A549 (cell line): ENCODE results near the gene RAB10. TPM values are rescaled to one million over a fixed set of nuclear protein-coding genes. Genes with fewer than 3 reads are reported as not detected.
"Not testable (repeated sequence)": the region's sequence is repeated elsewhere in the genome, so short reads cannot be mapped to it uniquely, and the experiment has no call there.

Experiments
- ATAC-seq, 2 experiments: fragments of 200-7000 bp in 1 of 2; fragments of >200 bp in 1 of 2; cut with Nextera tagmentation in 1 of 2; cut with Tn5 transposase in 1 of 2; 3 replicates each; pipeline versions ENCODE4 v1.8.0 to v1.9.1; 2018 to 2020; ENCODE audit warnings: mild to moderate bottlenecking in 1 of 2, moderate library complexity in 1 of 2
- CTCF ChIA-PET: fragments of 300-600 bp; sonication (Branson Sonifier 250); formaldehyde crosslinking; extraction: SDS; loops from one replicate; lab custom pipeline; 2021; ENCODE audit warnings: antibody characterized with exemption, inconsistent platforms; lab: Yijun Ruan, JAX
- POLR2A ChIA-PET: fragments of 350-600 bp; formaldehyde crosslinking; extraction: SDS; loops from one replicate; lab custom pipeline; 2021; ENCODE audit warnings: antibody characterized with exemption, inconsistent platforms; lab: Yijun Ruan, JAX
- DNase-seq, 2 experiments: peaks; one replicate each; pipeline versions ENCODE4 v3.0.0 to v3.0.0-alpha.2; 2011 to 2016; ENCODE audit warnings: low read depth in 1 of 2, low spot score in 1 of 2
- FAIRE-seq: peaks from 2 replicates; lab custom pipeline; 2011; peaks lifted over from hg19 to GRCh38; lab: Jason Lieb, UNC
- H3K27ac ChIP-seq, 2 experiments: fragments of >200 bp; sonication (Bioruptor Twin); formaldehyde crosslinking; 3 replicates each; pipeline ENCODE4 v1.5.1; 2016 to 2017
- H3K4me1 ChIP-seq: fragments of >200 bp; sonication (Bioruptor Twin); formaldehyde crosslinking; 3 replicates; pipeline ENCODE4 v1.6.1; 2016
- H3K4me2 ChIP-seq: fragments of >200 bp; sonication (Bioruptor Twin); formaldehyde crosslinking; 3 replicates; pipeline ENCODE4 v1.6.1; 2016
- H3K4me3 ChIP-seq: fragments of >200 bp; sonication (Bioruptor Twin); formaldehyde crosslinking; 3 replicates; pipeline ENCODE4 v1.5.1; 2016
- H3K9me3 ChIP-seq: fragments of >200 bp; sonication (Bioruptor Twin); formaldehyde crosslinking; 3 replicates; pipeline ENCODE4 v1.6.1; 2016
- ATOH8 ChIP-seq: fragments of 250-450 bp; sonication (Bioruptor Pico); IDR thresholded peaks from 2 replicates; pipeline ENCODE4 v1.5.0; 2020; ENCODE audit warnings: low read depth, mild to moderate bottlenecking, moderate library complexity
- CBX2 ChIP-seq: fragments of 200-600 bp; sonication (generic); IDR thresholded peaks from 2 replicates; pipeline ENCODE4 v1.6.1; 2016; ENCODE audit warnings: low read depth, mild to moderate bottlenecking, borderline replicate concordance
- CEBPB ChIP-seq, 2 experiments: fragments of >200 bp in 1 of 2; sonication (Bioruptor Twin) in 1 of 2; formaldehyde crosslinking in 1 of 2; IDR thresholded peaks; 2 replicates each; pipeline ENCODE4 v1.6.1; 2012 to 2016
- FOSB ChIP-seq: fragments of 250-450 bp; sonication (Bioruptor Pico); IDR thresholded peaks from 2 replicates; pipeline ENCODE4 v1.5.0; 2020; ENCODE audit warnings: mild to moderate bottlenecking, moderate library complexity
- FOSL2 ChIP-seq, 2 experiments: fragments of 450-650 bp in 1 of 2; fragments of >200 bp in 1 of 2; sonication (Bioruptor Twin) in 1 of 2; formaldehyde crosslinking; IDR thresholded peaks; 2 replicates each; pipeline versions ENCODE4 v1.5.0 to v1.6.1; 2016 to 2020; ENCODE audit warnings: mild to moderate bottlenecking in 1 of 2, moderate library complexity in 1 of 2
- FOXS1 ChIP-seq: fragments of 250-450 bp; sonication (Bioruptor Pico); IDR thresholded peaks from 2 replicates; pipeline ENCODE4 v1.5.0; 2020; ENCODE audit warnings: mild to moderate bottlenecking, moderate library complexity
- HEYL ChIP-seq: fragments of 250-450 bp; sonication (Bioruptor Pico); IDR thresholded peaks from 2 replicates; pipeline ENCODE4 v1.8.0; 2021; ENCODE audit warnings: mild to moderate bottlenecking, moderate library complexity
- JUN ChIP-seq, 2 experiments: fragments of >200 bp; sonication (Bioruptor Twin); formaldehyde crosslinking; IDR thresholded peaks; 2 replicates in 1 of 2; 3 replicates in 1 of 2; pipeline ENCODE4 v1.6.1; 2016 to 2017
- MAZ ChIP-seq: fragments of 150-350 bp; IDR thresholded peaks from 2 replicates; pipeline ENCODE4 v1.6.1; 2014; ENCODE audit warnings: antibody characterized with exemption, low read depth, low read length, borderline replicate concordance
- NPAS2 ChIP-seq: fragments of 250-450 bp; sonication (Bioruptor Pico); IDR thresholded peaks from 2 replicates; pipeline ENCODE4 v1.8.0; 2022; ENCODE audit warnings: mild to moderate bottlenecking, moderate library complexity, borderline replicate concordance
- PBX3 ChIP-seq: IDR thresholded peaks from 2 replicates; pipeline ENCODE4 v1.6.1; 2012
- RARB ChIP-seq: fragments of 250-450 bp; sonication (Bioruptor Pico); IDR thresholded peaks from 2 replicates; pipeline ENCODE4 v1.8.0; 2021; ENCODE audit warnings: mild to moderate bottlenecking, moderate library complexity
- TP53 ChIP-seq: fragments of 250-450 bp; sonication (Bioruptor Pico); IDR thresholded peaks from 2 replicates; pipeline ENCODE4 v1.5.0; 2021; ENCODE audit warnings: mild to moderate bottlenecking, moderate library complexity
- ZNF302 ChIP-seq: fragments of 250-450 bp; sonication (Bioruptor Pico); IDR thresholded peaks from 2 replicates; pipeline ENCODE4 v1.9.0; 2021; ENCODE audit warnings: inconsistent platforms, mild to moderate bottlenecking, moderate library complexity
- ZSCAN20 ChIP-seq: fragments of 250-450 bp; sonication (Bioruptor Pico); IDR thresholded peaks from 2 replicates; pipeline ENCODE4 v1.8.0; 2022; ENCODE audit warnings: mild to moderate bottlenecking, moderate library complexity
- whole genome bisulfite sequencing: methylation state at CpG from one replicate; pipeline ENCODE4 v1.1.6; 2017; ENCODE audit errors: missing lambda C conversion rate; 5-methylcytosine and 5-hydroxymethylcytosine counted together
- polyA plus RNA-seq, 4 experiments: library from polyadenylated mRNA; depleted of rRNA in 3 of 4; stranded (reverse); fragments of >200 nt; fragmentation: RNase III in 1 of 4; extraction: RNeasy Plus Mini Kit Qiagen cat#74134 plus additional on column Dnase treatment in 1 of 4; gene quantifications; 2 replicates in 3 of 4; 3 replicates in 1 of 4; pipeline ENCODE4 v1.2.3, GENCODE V29; 2011 to 2017
- TF ChIP-seq, protein P1 (sequence below): fragments of >200 bp; sonication (Bioruptor Twin); formaldehyde crosslinking; IDR thresholded peaks from 2 replicates; pipeline ENCODE4 v1.6.1; 2016

RAB10 gene
- polyA plus RNA-seq, 2 of the 4 experiments (the other 2 are of a cell fraction) = 272 to 692 TPM

DNA sequence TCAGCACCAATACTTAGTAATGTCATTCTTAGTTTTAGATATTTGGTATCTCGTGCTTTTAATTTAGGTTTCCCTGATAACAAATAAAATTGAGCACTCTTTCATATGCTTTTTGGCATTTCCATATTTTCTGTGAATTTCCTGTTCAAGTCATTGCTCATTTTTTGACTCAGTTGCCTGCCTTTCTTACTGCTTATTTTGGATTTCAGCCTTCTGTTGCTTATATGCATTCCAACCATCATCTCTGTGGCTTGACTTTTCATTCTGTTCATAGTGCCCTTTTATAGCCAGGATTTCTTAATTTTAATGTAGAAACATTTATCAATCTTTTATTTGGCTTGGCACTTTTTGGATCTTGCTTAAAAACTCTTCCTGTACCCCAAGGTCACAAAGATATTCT is 37.0 kb upstream of the RAB10 start (continued):
- TF ChIP-seq PBX3 (no peak), HEYL (CRISPR knock-in tag) (peak; percentile 90), JUN (IDR thresholded peaks at IDR 0.05) (no peak), CBX2 (no peak), ATOH8 (CRISPR knock-in tag) (0 out of 2 replicates have a peak, but pooled peaks have one; percentile 22), FOXS1 (CRISPR knock-in tag) (no peak), RARB (CRISPR knock-in tag) (0 out of 2 replicates have a peak, but pooled peaks have one; percentile 44), MAZ (no peak)

DNA sequence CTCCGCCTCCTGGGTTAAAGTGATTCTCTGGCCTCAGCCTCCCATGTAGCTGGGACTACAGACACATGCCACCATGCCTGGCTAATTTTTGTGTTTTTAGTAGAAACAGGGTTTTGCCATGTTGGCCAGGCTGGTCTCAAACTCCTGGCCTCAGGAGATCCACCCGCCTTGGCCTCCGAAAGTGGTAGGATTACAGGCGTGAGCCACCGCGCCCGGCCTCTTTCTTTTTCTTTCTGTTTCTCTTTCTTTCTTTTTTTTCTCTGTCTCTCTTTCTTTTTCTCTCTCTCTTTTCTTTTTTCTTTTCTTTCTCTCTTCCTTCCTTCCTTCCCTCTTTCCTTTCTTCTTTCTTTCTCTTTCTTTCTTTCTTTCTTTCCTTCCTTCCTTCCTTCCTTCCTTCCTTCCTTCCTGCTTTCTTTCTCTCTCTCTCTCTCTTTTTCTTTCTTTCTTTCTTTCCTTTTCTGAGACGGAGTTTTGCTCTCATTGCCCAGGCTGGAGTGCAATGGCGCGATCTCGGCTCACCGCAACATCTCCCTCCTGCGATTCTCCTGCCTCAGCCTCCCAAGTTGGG is 35.0 kb upstream of the RAB10 start:
- Histone ChIP-seq H3K4me1 (peaks cover 70% of the 10 kb centered on the region), H3K27ac (peak overlapping the region; percentile 93 to 94), H3K4me2 (peak overlapping the region; percentile 64)
- 0 out of 2 replicates have a peak, but pooled peaks have one; percentile 27 for TF ChIP-seq FOSB (CRISPR knock-in tag)
- 0 out of 2 replicates have a peak, but pooled peaks have one; percentile 26 for TF ChIP-seq ZNF302
- peak; percentile 34; the same call in 1 of the 2 replicates for TF ChIP-seq NPAS2 (CRISPR knock-in tag)
- POLR2A ChIA-PET = interaction anchor here (1.4 to 1.9 kb wide), 4 partner anchors 9 to 61 kb away, joined by 5 to 11 read pairs (median 6); partner anchors contain the start of gene RAB10
- DNase-seq, ATAC-seq, FAIRE-seq, H3K9me3 ChIP-seq, H3K4me3 ChIP-seq: not testable (repeated sequence)
- CTCF ChIA-PET = interaction anchor here (0.6 to 3.3 kb wide), 13 partner anchors 10 to 146 kb away, joined by 3 to 28 read pairs (median 5); partner anchors contain the start of gene RAB10
- WGBS = 96% methylated on average over 13 of the region's 13 CpGs

GRCh38 chr2:25999406-25999805 is 34.5 kb upstream of the RAB10 start:
- Histone ChIP-seq H3K27ac (peak overlapping the region; percentile 93 to 94), H3K4me2 (peak overlapping the region; percentile 51), H3K4me1 (peaks cover 70% of the 10 kb centered on the region)
- ATAC-seq; FAIRE-seq; H3K9me3 ChIP-seq; H3K4me3 ChIP-seq; DNase-seq; TF ChIP-seq FOSL2 (IDR thresholded peaks at IDR 0.05): not testable (repeated sequence)
- 72% methylated on average over 7 of the region's 7 CpGs for WGBS
- POLR2A ChIA-PET = interaction anchor here (1.8 to 1.9 kb wide), 2 partner anchors 9 to 34 kb away, joined by 6 to 7 read pairs; partner anchors contain the start of gene RAB10
- 0 out of 2 replicates have a peak, but pooled peaks have one; percentile 15 for TF ChIP-seq FOSL2 (CRISPR knock-in tag; IDR thresholded peaks at IDR 0.05)
- TF ChIP-seq, protein P1, sequence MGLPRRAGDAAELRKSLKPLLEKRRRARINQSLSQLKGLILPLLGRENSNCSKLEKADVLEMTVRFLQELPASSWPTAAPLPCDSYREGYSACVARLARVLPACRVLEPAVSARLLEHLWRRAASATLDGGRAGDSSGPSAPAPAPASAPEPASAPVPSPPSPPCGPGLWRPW = peak; percentile 35; the same call in 1 of the 2 replicates
- peak; percentile 81 to 90 for TF ChIP-seq CEBPB (IDR thresholded peaks at IDR 0.05)
- TF ChIP-seq JUN (IDR thresholded peaks at IDR 0.05) = 0 out of 5 replicates have a peak, but pooled peaks of 1 of the 2 experiments have one; percentile 12
- TF ChIP-seq TP53 (CRISPR knock-in tag) = peak; percentile 10; the same call in 1 of the 2 replicates
- peak; percentile 55; the same call in 1 of the 2 replicates for TF ChIP-seq ZSCAN20 (CRISPR knock-in tag)
- TF ChIP-seq, all 56 proteins: peak for 6; not testable (repeated sequence) for 50
- CTCF ChIA-PET = interaction anchor here (0.6 to 3.3 kb wide), 10 partner anchors 8 to 145 kb away, joined by 3 to 28 read pairs (median 9); partner anchors contain the start of gene RAB10
